Muscle layer of colon (tissue), 2 donors: Measurements from ENCODE around the gene LIPI.
A peak's percentile ranks its signal among the peaks of the same experiment; 100 is the strongest.
"Not testable (repeated sequence)": the region's sequence is repeated elsewhere in the genome, so short reads cannot be mapped to it uniquely, and the experiment has no call there.

ENCODE experiments used
- H3K27ac ChIP-seq: one replicate; pipeline ENCODE4 v1.7.0; 2013; ENCODE audit warnings: low read depth, mild to moderate bottlenecking, low read length, moderate library complexity
- H3K27me3 ChIP-seq, 2 donors: one replicate each; pipeline ENCODE4 v1.7.0; 2013; ENCODE audit warnings: low read length in 2 of 2, mild to moderate bottlenecking in 2 of 2; ENCODE audit not compliant: insufficient read depth in 2 of 2, control insufficient read depth in 1 of 2
- H3K36me3 ChIP-seq: one replicate; pipeline ENCODE4 v1.7.0; 2013; ENCODE audit warnings: mild to moderate bottlenecking, low read length; ENCODE audit not compliant: insufficient read depth
- H3K4me1 ChIP-seq: one replicate; pipeline ENCODE4 v1.7.0; 2013; ENCODE audit warnings: mild to moderate bottlenecking, low read length; ENCODE audit not compliant: insufficient read depth
- H3K4me3 ChIP-seq, 2 donors: one replicate each; pipeline ENCODE4 v1.7.0; 2013; ENCODE audit warnings: low read length in 2 of 2, low read depth in 1 of 2, mild to moderate bottlenecking in 1 of 2, moderate library complexity in 1 of 2
- H3K9ac ChIP-seq: one replicate; pipeline ENCODE4 v1.7.0; 2013; ENCODE audit warnings: low read length
- H3K9me3 ChIP-seq: one replicate; pipeline ENCODE4 v1.7.0; 2013; ENCODE audit warnings: mild to moderate bottlenecking, low read length
- donor health status: abdominal sarcoma.
- donor health status: Adenocarcinoma of cecum.

LIPI gene

GRCh38 chr21:14229399-14229798 is 18.6 kb upstream of the LIPI start:
- H3K36me3 ChIP-seq: no peaks in the 10 kb centered on the region
- no peaks in the 10 kb centered on the region for H3K9me3 ChIP-seq
- H3K27ac ChIP-seq: no peak overlapping the region
- H3K4me3 ChIP-seq: no peak overlapping the region
- H3K27me3 ChIP-seq: no peaks in the 10 kb centered on the region
- H3K4me1 ChIP-seq: no peaks in the 10 kb centered on the region
- H3K9ac ChIP-seq: no peak overlapping the region

GRCh38 chr21:14223365-14223764 is 12.6 kb upstream of the LIPI start:
- Histone ChIP-seq H3K9me3 (no peaks in the 10 kb centered on the region), H3K4me1 (no peaks in the 10 kb centered on the region), H3K27me3 (no peaks in the 10 kb centered on the region), H3K9ac (no peak overlapping the region), H3K27ac (no peak overlapping the region), H3K36me3 (no peaks in the 10 kb centered on the region), H3K4me3 (no peak overlapping the region)

GRCh38 chr21:14215971-14216641 is 5.4 kb upstream of the LIPI start, which contains the start of gene RBM11:
TSS of gene RBM11 (plus strand) at chr21:14216157. CDS start at chr21:14216187, 30 bp downstream.
- Histone ChIP-seq H3K9ac (peak within 1 kb of the TSS; percentile 3), H3K27ac (peak within 1 kb of the TSS; percentile 10), H3K4me1 (no peaks in the 10 kb centered on the region), H3K9me3 (no peaks in the 10 kb centered on the region), H3K4me3 (peak within 1 kb of the TSS; percentile 59 to 71), H3K27me3 (no peaks in the 10 kb centered on the region), H3K36me3 (no peaks in the 10 kb centered on the region)

- H3K9me3 ChIP-seq: no peaks in the 10 kb centered on the region
- H3K4me1 ChIP-seq: no peaks in the 10 kb centered on the region
- no peak overlapping the region for H3K4me3 ChIP-seq
- no peak overlapping the region for H3K27ac ChIP-seq
- no peaks in the 10 kb centered on the region for H3K27me3 ChIP-seq
- H3K9ac ChIP-seq: no peak overlapping the region
- no peaks in the 10 kb centered on the region for H3K36me3 ChIP-seq
These were observed 2.4 kb upstream of the LIPI start for GRCh38 chr21:14213164-14213563.

GRCh38 chr21:14206222-14206621 is 4.5 kb downstream of the LIPI start:
- Histone ChIP-seq H3K27ac (no peak overlapping the region), H3K9me3 (no peaks in the 10 kb centered on the region), H3K4me3 (no peak overlapping the region)

GRCh38 chr21:14166463-14167223 is 44.1 kb downstream of the LIPI start:
- H3K27ac ChIP-seq, H3K4me3 ChIP-seq, H3K9me3 ChIP-seq, H3K4me1 ChIP-seq, H3K9ac ChIP-seq, H3K36me3 ChIP-seq, H3K27me3 ChIP-seq: not testable (repeated sequence)

More at GRCh38 chr21:14206222-14206621, 4.5 kb downstream of the LIPI start:
- Histone ChIP-seq H3K9ac (no peak overlapping the region), H3K36me3 (no peaks in the 10 kb centered on the region), H3K4me1 (no peaks in the 10 kb centered on the region), H3K27me3 (no peaks in the 10 kb centered on the region)

- H3K27me3 ChIP-seq: no peaks in the 10 kb centered on the region
- H3K4me1 ChIP-seq: no peaks in the 10 kb centered on the region
- H3K4me3 ChIP-seq: no peak overlapping the region
- no peak overlapping the region for H3K27ac ChIP-seq
- H3K9me3 ChIP-seq: no peaks in the 10 kb centered on the region
- no peak overlapping the region for H3K9ac ChIP-seq
- no peaks in the 10 kb centered on the region for H3K36me3 ChIP-seq
These were observed 66.8 kb downstream of the LIPI start for GRCh38 chr21:14143999-14144398.

GRCh38 chr21:14124266-14124665 is 86.5 kb downstream of the LIPI start:
- no peaks in the 10 kb centered on the region for H3K36me3 ChIP-seq
- no peaks in the 10 kb centered on the region for H3K27me3 ChIP-seq
- no peak overlapping the region for H3K27ac ChIP-seq
- H3K9me3 ChIP-seq: no peaks in the 10 kb centered on the region
- H3K4me3 ChIP-seq: no peak overlapping the region
- no peak overlapping the region for H3K9ac ChIP-seq
- no peaks in the 10 kb centered on the region for H3K4me1 ChIP-seq

- Histone ChIP-seq H3K9ac (no peak overlapping the region), H3K27me3 (no peaks in the 10 kb centered on the region), H3K4me3 (no peak overlapping the region), H3K36me3 (no peaks in the 10 kb centered on the region), H3K9me3 (no peaks in the 10 kb centered on the region), H3K4me1 (no peaks in the 10 kb centered on the region), H3K27ac (no peak overlapping the region)
These were observed 89.0 kb downstream of the LIPI start for GRCh38 chr21:14121719-14122118.

GRCh38 chr21:14120091-14120734 is 90.5 kb downstream of the LIPI start:
- H3K27me3 ChIP-seq: no peaks in the 10 kb centered on the region
- H3K27ac ChIP-seq: no peak overlapping the region
- H3K9ac ChIP-seq: no peak overlapping the region
- H3K36me3 ChIP-seq: no peaks in the 10 kb centered on the region
- no peak overlapping the region for H3K4me3 ChIP-seq
- H3K4me1 ChIP-seq: no peaks in the 10 kb centered on the region
- H3K9me3 ChIP-seq: no peaks in the 10 kb centered on the region

GRCh38 chr21:14119038-14119437 is 91.7 kb downstream of the LIPI start:
- H3K27me3 ChIP-seq: no peaks in the 10 kb centered on the region
- no peak overlapping the region for H3K4me3 ChIP-seq
- H3K27ac ChIP-seq: no peak overlapping the region
- H3K9ac ChIP-seq: no peak overlapping the region
- no peaks in the 10 kb centered on the region for H3K9me3 ChIP-seq
- H3K4me1 ChIP-seq: no peaks in the 10 kb centered on the region
- H3K36me3 ChIP-seq: no peaks in the 10 kb centered on the region
